Epithelial cell of esophagus (primary cell): ENCODE results near the gene PTPN1.

Source experiments
- DNase-seq: peaks from one replicate; pipeline ENCODE4 v3.0.0; 2010; ENCODE audit warnings: low read depth
- H3K4me3 ChIP-seq: 2 replicates; pipeline ENCODE4 v1.5.1; 2011; ENCODE audit warnings: mild to moderate bottlenecking, low read length, control low read depth
- TF ChIP-seq, protein P1 (sequence below): IDR thresholded peaks from 2 replicates; pipeline ENCODE4 v1.5.1; 2011; ENCODE audit warnings: low read depth, mild to moderate bottlenecking, low read length, control low read depth, inconsistent platforms; ENCODE audit not compliant: insufficient read depth; ENCODE audit errors: missing control alignments

Gene PTPN1

GRCh38 chr20:50519036-50519762 lies 9.0 kb downstream of the PTPN1 start:
- H3K4me3 ChIP-seq = no peak overlapping the region

GRCh38 chr20:50520222-50520880 lies 10.2 kb downstream of the PTPN1 start:
- DNase-seq = no peak
- no peak overlapping the region for H3K4me3 ChIP-seq
- TF ChIP-seq, protein P1, sequence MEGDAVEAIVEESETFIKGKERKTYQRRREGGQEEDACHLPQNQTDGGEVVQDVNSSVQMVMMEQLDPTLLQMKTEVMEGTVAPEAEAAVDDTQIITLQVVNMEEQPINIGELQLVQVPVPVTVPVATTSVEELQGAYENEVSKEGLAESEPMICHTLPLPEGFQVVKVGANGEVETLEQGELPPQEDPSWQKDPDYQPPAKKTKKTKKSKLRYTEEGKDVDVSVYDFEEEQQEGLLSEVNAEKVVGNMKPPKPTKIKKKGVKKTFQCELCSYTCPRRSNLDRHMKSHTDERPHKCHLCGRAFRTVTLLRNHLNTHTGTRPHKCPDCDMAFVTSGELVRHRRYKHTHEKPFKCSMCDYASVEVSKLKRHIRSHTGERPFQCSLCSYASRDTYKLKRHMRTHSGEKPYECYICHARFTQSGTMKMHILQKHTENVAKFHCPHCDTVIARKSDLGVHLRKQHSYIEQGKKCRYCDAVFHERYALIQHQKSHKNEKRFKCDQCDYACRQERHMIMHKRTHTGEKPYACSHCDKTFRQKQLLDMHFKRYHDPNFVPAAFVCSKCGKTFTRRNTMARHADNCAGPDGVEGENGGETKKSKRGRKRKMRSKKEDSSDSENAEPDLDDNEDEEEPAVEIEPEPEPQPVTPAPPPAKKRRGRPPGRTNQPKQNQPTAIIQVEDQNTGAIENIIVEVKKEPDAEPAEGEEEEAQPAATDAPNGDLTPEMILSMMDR = no peak

More at GRCh38 chr20:50519036-50519762, 9.0 kb downstream of the PTPN1 start:
- TF ChIP-seq, protein P1 = no peak
- DNase-seq = no peak

GRCh38 chr20:50521221-50522052 lies 11.3 kb downstream of the PTPN1 start:
- DNase-seq = no peak
- H3K4me3 ChIP-seq = no peak overlapping the region
- TF ChIP-seq, protein P1 = no peak

DNA sequence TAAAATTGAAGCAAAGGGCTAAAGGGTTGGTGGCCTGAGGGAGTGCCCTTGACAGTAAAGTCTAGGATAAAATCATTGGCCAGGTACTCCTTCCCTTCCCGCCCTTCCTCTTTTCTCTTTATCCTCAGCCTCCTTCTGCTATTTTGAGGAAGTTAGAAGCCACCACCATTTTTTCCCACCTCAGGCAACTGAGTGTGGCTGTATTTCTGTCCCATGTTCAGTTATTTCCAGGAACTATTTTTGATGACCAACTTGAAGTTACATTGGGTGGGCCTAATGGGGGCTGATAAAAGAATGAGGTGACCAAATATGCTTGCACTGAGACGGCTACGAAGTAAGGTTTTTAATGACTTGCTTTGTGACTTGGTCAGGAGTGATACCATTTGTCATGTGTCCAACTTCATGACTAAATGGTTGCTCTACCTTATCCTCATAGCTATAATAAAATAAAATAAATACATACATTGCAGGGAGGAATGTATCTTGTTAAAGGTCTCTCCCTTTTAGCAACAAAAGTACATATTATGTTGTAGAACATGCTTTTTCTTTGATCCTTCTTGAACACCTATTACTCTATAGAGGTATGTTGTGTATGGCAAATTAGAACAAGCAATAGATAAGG lies 12.0 kb downstream of the PTPN1 start:
- no peak for DNase-seq
- TF ChIP-seq, protein P1 = no peak
- H3K4me3 ChIP-seq = no peak overlapping the region

- no peak overlapping the region for H3K4me3 ChIP-seq
- DNase-seq = no peak
- TF ChIP-seq, protein P1 = no peak
Observed at GRCh38 chr20:50523552-50524167, 13.5 kb downstream of the PTPN1 start.

DNA sequence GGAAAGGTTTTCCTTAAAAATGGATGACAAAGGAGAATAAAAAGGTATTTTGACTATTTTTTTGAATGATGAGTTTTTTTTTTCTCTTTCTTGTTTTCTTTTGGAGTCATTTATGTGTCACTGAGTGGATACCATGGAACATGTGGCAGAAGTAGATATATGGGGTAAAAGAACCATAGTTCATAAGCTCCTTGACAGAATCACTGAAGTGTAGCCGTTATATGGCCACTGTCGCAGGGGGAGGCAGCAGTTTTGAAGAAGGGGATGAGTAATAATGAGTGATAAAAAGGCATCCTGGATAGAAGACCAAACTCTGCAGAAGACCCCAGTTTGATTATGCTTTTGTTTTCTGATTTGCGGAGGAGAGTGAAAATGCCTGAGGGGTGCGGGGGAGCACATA lies 15.5 kb downstream of the PTPN1 start:
- TF ChIP-seq, protein P1 = no peak
- DNase-seq = no peak

More for the DNA sequence above, 15.5 kb downstream of the PTPN1 start:
- H3K4me3 ChIP-seq = no peak overlapping the region
